Astrocyte (in vitro differentiated cells and primary cell): ENCODE measurements around the gene HOXB1. TPM values are rescaled to one million over a fixed set of nuclear protein-coding genes. Genes with fewer than 3 reads are reported as not detected.

Experiments used
- DNase-seq: peaks from one replicate; pipeline ENCODE4 v3.0.0-alpha.2; 2010; ENCODE audit warnings: low read depth
- FAIRE-seq: peaks from 2 replicates; lab custom pipeline; 2011; peaks lifted over from hg19 to GRCh38; lab: Jason Lieb, UNC
- H2AFZ ChIP-seq: 2 replicates; pipeline ENCODE4 v1.6.0; 2012; ENCODE audit warnings: low read depth, low read length, inconsistent platforms
- H3K27ac ChIP-seq: 2 replicates; pipeline ENCODE4 v1.5.1; 2011; ENCODE audit warnings: low read depth, low read length, inconsistent platforms
- H3K27me3 ChIP-seq: 2 replicates; pipeline ENCODE4 v1.6.0; 2011; ENCODE audit warnings: low read length, inconsistent platforms; ENCODE audit not compliant: insufficient read depth
- H3K36me3 ChIP-seq: 2 replicates; pipeline ENCODE4 v1.5.1; 2011; ENCODE audit warnings: low read length, inconsistent platforms; ENCODE audit not compliant: insufficient read depth
- H3K4me1 ChIP-seq: 2 replicates; pipeline ENCODE4 v1.5.1; 2011; ENCODE audit warnings: low read length, inconsistent platforms; ENCODE audit not compliant: insufficient read depth
- H3K4me2 ChIP-seq: 2 replicates; pipeline ENCODE4 v1.6.0; 2012; ENCODE audit warnings: low read length, inconsistent platforms
- H3K4me3 ChIP-seq: 2 replicates; pipeline ENCODE4 v1.5.1; 2011; ENCODE audit warnings: low read depth, mild to moderate bottlenecking, low read length, inconsistent platforms; ENCODE audit not compliant: insufficient read depth
- H3K79me2 ChIP-seq: 2 replicates; pipeline ENCODE4 v1.6.0; 2012; ENCODE audit warnings: mild to moderate bottlenecking, low read length, inconsistent platforms; ENCODE audit not compliant: insufficient read depth
- H3K9ac ChIP-seq: 2 replicates; pipeline ENCODE4 v1.6.0; 2012; ENCODE audit warnings: mild to moderate bottlenecking, low read length, inconsistent platforms
- H3K9me3 ChIP-seq: 2 replicates; pipeline ENCODE4 v1.5.1; 2012; ENCODE audit warnings: low read depth, mild to moderate bottlenecking, low read length, inconsistent platforms; ENCODE audit not compliant: insufficient read depth
- H4K20me1 ChIP-seq: 2 replicates; pipeline ENCODE4 v1.6.0; 2012; ENCODE audit warnings: low read length, inconsistent platforms; ENCODE audit not compliant: insufficient read depth
- H3K27ac Mint-ChIP-seq: one replicate; pipeline ENCODE4 v1.8.0; 2021; ENCODE audit warnings: mild to moderate bottlenecking, mixed read lengths; ENCODE audit not compliant: unreplicated experiment
- H3K27me3 Mint-ChIP-seq: one replicate; pipeline ENCODE4 v1.8.0; 2021; ENCODE audit warnings: low read depth, mixed read lengths; ENCODE audit not compliant: unreplicated experiment
- H3K36me3 Mint-ChIP-seq: one replicate; pipeline ENCODE4 v1.8.0; 2021; ENCODE audit warnings: low read depth, mixed read lengths; ENCODE audit not compliant: unreplicated experiment
- H3K4me1 Mint-ChIP-seq: one replicate; pipeline ENCODE4 v1.8.0; 2021; ENCODE audit warnings: low read depth, mixed read lengths; ENCODE audit not compliant: unreplicated experiment
- H3K4me3 Mint-ChIP-seq: one replicate; pipeline ENCODE4 v1.8.0; 2021; ENCODE audit warnings: mild to moderate bottlenecking, moderate library complexity, mixed read lengths; ENCODE audit not compliant: unreplicated experiment
- H3K9me3 Mint-ChIP-seq: one replicate; pipeline ENCODE4 v1.8.0; 2021; ENCODE audit warnings: mild to moderate bottlenecking, mixed read lengths; ENCODE audit not compliant: unreplicated experiment
- EZH2 ChIP-seq: IDR thresholded peaks from 2 replicates; pipeline ENCODE4 v1.6.1; 2012; ENCODE audit warnings: mild to moderate bottlenecking, low read length, inconsistent platforms; ENCODE audit not compliant: insufficient read depth
- total RNA-seq: library from RNA; stranded (reverse); gene quantifications from 2 replicates; pipeline ENCODE4 v1.2.1, GENCODE V29; 2021
- TF ChIP-seq, protein P1 (sequence below): IDR thresholded peaks from 2 replicates; pipeline ENCODE4 v1.5.1; 2011; ENCODE audit warnings: low read depth, mild to moderate bottlenecking, inconsistent platforms, low read length, moderate library complexity; ENCODE audit not compliant: insufficient read depth

Gene HOXB1
- total RNA-seq, 1 donor from 2014 or later: not detected

GRCh38 chr17:48543854-48544348 lies 13.1 kb upstream of the HOXB1 start:
- H3K36me3 ChIP-seq: no peaks in the 10 kb centered on the region
- peaks cover 36% of the 10 kb centered on the region for H3K27me3 ChIP-seq
- peak overlapping the region; percentile 83 for H3K4me2 ChIP-seq
- H2AFZ ChIP-seq: no peak overlapping the region
- Mint-ChIP-seq H3K4me3 (peak overlapping the region; percentile 85), H3K36me3 (peaks cover 2% of the 10 kb centered on the region), H3K9me3 (peaks cover 10% of the 10 kb centered on the region), H3K27me3 (peaks cover 86% of the 10 kb centered on the region), H3K4me1 (peaks cover 5% of the 10 kb centered on the region), H3K27ac (peak overlapping the region; percentile 94)
- H4K20me1 ChIP-seq: no peaks in the 10 kb centered on the region
- TF ChIP-seq, protein P1, sequence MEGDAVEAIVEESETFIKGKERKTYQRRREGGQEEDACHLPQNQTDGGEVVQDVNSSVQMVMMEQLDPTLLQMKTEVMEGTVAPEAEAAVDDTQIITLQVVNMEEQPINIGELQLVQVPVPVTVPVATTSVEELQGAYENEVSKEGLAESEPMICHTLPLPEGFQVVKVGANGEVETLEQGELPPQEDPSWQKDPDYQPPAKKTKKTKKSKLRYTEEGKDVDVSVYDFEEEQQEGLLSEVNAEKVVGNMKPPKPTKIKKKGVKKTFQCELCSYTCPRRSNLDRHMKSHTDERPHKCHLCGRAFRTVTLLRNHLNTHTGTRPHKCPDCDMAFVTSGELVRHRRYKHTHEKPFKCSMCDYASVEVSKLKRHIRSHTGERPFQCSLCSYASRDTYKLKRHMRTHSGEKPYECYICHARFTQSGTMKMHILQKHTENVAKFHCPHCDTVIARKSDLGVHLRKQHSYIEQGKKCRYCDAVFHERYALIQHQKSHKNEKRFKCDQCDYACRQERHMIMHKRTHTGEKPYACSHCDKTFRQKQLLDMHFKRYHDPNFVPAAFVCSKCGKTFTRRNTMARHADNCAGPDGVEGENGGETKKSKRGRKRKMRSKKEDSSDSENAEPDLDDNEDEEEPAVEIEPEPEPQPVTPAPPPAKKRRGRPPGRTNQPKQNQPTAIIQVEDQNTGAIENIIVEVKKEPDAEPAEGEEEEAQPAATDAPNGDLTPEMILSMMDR: no peak
- TF ChIP-seq EZH2: no peak
- peak overlapping the region; percentile 84 for H3K4me3 ChIP-seq
- peaks cover 40% of the 10 kb centered on the region for H3K4me1 ChIP-seq
- H3K9me3 ChIP-seq: no peaks in the 10 kb centered on the region
- H3K9ac ChIP-seq: peak overlapping the region; percentile 96
- FAIRE-seq (no peak), DNase-seq (no peak)
- peaks cover 67% of the 10 kb centered on the region for H3K79me2 ChIP-seq
- peak overlapping the region; percentile 95 for H3K27ac ChIP-seq

- Mint-ChIP-seq H3K4me1 (peaks cover 5% of the 10 kb centered on the region), H3K27ac (peak overlapping the region; percentile 66), H3K27me3 (peaks cover 84% of the 10 kb centered on the region), H3K4me3 (peak overlapping the region; percentile 89), H3K36me3 (peaks cover 2% of the 10 kb centered on the region), H3K9me3 (peaks cover 10% of the 10 kb centered on the region)
- H3K4me3 ChIP-seq: peak overlapping the region; percentile 84
- DNase-seq (no peak), FAIRE-seq (no peak)
- H3K9me3 ChIP-seq: no peaks in the 10 kb centered on the region
- H2AFZ ChIP-seq: no peak overlapping the region
- H3K27me3 ChIP-seq: peaks cover 36% of the 10 kb centered on the region
- peak overlapping the region; percentile 96 for H3K9ac ChIP-seq
- H4K20me1 ChIP-seq: no peaks in the 10 kb centered on the region
- peak overlapping the region; percentile 95 for H3K27ac ChIP-seq
- H3K4me2 ChIP-seq: peak overlapping the region; percentile 83
- no peaks in the 10 kb centered on the region for H3K36me3 ChIP-seq
- H3K79me2 ChIP-seq: peaks cover 63% of the 10 kb centered on the region
- H3K4me1 ChIP-seq: peaks cover 43% of the 10 kb centered on the region
- TF ChIP-seq, protein P1: no peak
- no peak for TF ChIP-seq EZH2
Observed at GRCh38 chr17:48543107-48543853, 12.5 kb upstream of the HOXB1 start.

GRCh38 chr17:48542698-48543106 lies 11.9 kb upstream of the HOXB1 start:
- Histone ChIP-seq H2AFZ (no peak overlapping the region), H3K27ac (peak overlapping the region; percentile 95), H3K9me3 (no peaks in the 10 kb centered on the region), H3K4me1 (peaks cover 43% of the 10 kb centered on the region), H3K36me3 (no peaks in the 10 kb centered on the region), H3K4me2 (peak overlapping the region; percentile 83), H3K79me2 (peaks cover 58% of the 10 kb centered on the region), H3K4me3 (peak overlapping the region; percentile 84), H3K27me3 (peaks cover 31% of the 10 kb centered on the region), H3K9ac (peak overlapping the region; percentile 96), H4K20me1 (no peaks in the 10 kb centered on the region)
- DNase-seq (no peak), FAIRE-seq (no peak)
- TF ChIP-seq, protein P1: no peak
- TF ChIP-seq EZH2: no peak
- H3K27me3 Mint-ChIP-seq: peaks cover 80% of the 10 kb centered on the region
- peaks cover 5% of the 10 kb centered on the region for H3K4me1 Mint-ChIP-seq
- H3K4me3 Mint-ChIP-seq: peak overlapping the region; percentile 89
- peak overlapping the region; percentile 48 for H3K27ac Mint-ChIP-seq
- peaks cover 2% of the 10 kb centered on the region for H3K36me3 Mint-ChIP-seq
- H3K9me3 Mint-ChIP-seq: peaks cover 10% of the 10 kb centered on the region
